HG02973 (cell line): Measurements from ENCODE around the gene HDX.
"Not testable (repeated sequence)": the region's sequence is repeated elsewhere in the genome, so short reads cannot be mapped to it uniquely, and the experiment has no call there.

Source experiments
- ATAC-seq: cut with Tn5 transposase; IDR thresholded peaks from one replicate; pipeline ENCODE4 v1.9.1; 2021; ENCODE audit warnings: moderate library complexity; ENCODE audit not compliant: unreplicated experiment

Gene HDX, protein sequence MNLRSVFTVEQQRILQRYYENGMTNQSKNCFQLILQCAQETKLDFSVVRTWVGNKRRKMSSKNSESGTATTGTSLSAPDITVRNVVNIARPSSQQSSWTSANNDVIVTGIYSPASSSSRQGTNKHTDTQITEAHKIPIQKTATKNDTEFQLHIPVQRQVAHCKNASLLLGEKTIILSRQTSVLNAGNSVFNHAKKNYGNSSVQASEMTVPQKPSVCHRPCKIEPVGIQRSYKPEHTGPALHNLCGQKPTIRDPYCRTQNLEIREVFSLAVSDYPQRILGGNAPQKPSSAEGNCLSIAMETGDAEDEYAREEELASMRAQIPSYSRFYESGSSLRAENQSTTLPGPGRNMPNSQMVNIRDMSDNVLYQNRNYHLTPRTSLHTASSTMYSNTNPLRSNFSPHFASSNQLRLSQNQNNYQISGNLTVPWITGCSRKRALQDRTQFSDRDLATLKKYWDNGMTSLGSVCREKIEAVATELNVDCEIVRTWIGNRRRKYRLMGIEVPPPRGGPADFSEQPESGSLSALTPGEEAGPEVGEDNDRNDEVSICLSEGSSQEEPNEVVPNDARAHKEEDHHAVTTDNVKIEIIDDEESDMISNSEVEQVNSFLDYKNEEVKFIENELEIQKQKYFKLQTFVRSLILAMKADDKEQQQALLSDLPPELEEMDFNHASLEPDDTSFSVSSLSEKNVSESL

DNA sequence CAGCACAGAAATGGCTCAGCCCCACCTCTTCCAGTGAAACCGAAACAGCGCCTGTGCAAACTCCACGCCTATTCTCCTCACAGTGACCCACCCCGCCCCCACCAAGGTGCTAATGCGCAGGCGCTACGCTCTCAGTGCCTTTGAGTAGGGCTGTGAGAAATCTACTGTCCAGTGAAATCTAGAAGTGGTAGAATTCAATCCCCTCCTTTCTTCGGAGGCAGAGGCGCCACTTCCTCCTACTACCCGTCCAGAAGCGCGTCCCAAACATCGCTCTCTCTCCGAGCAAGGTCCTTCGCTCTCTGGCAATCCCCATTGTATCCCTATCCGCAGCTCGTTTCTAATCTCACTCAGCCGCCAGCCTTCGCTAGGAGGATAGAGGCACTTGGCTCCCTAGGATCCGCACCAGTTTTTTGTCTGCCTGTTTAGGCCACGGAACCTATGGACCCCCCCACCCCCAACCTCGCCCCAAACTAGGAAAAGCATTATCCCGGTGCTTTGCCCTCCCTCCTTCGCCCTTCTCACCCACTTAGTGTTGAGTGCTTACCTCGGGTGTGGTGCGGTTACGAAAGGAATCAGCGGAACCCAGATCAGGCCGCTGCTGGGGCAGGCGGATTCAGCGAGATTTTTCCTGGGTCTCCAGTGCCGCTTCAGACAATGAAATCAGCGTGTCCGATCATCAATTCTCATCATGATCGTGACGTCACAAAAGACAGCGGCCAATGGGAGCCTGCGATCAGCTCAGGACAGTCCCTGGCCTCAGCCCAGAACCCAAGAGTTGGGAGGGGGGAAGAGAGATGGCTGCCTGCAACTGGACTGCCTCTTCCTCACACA is at the start of gene HDX:
HDX (minus strand) TSS at position 656 of the 831 bp plus-strand sequence. CDS start 27,056 bp downstream, outside the sequence.
- peak; percentile 89 for ATAC-seq

DNA sequence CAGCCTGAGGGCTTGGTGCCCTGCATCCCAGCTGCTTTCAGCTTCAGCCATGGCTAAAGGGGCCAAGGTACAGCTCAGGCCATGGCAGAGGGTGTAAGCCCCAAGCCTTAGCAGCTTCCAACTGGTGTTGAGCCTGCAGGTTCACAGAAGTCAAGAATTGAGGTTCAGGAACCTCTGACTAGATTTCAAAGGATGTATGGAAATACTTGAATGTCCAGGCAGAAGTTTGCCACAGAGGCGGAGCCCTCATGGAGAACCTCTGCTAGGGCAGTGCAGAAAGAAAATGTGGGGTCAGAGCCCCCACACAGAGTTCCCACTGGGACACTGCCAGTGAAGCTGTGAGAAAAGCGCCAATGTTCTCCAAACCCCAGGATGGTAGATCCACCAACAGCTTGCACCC is 39.1 kb upstream of the HDX start:
- ATAC-seq = not testable (repeated sequence)

DNA sequence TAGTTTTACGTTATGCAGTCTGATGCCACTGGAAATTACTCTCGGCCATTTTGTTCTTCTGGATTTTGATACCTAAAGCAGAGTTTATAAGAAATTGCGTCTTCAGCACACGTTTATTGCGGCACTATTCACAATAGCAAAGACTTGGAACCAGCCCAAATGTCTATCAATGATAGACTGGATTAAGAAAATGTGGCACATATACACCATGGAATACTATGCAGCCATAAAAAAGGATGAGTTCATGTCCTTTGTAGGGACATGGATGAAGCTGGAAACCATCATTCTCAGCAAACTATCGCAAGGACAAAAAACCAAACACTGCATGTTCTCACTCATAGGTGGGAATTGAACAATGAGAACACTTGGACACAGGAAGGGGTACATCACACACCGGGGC is 35.4 kb upstream of the HDX start:
- not testable (repeated sequence) for ATAC-seq

DNA sequence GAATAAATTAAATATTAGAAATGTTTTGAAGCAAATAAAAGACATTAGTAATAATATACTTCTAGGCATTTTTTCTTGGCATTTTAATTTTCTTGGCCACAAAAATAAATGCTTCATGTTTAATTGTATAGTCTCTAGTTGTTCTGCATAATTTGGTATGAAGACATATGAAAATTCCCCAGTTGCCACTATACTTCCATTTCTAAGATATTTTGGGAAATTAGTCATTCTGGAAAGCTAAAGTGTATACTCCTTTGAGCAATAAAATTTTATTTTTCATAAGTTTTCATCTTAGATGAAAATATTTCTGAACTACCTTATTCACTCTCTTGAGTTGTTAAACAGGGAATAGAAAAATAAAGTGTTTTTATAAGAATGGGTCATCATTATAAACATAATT is 13.8 kb downstream of the HDX start:
- no peak for ATAC-seq

DNA sequence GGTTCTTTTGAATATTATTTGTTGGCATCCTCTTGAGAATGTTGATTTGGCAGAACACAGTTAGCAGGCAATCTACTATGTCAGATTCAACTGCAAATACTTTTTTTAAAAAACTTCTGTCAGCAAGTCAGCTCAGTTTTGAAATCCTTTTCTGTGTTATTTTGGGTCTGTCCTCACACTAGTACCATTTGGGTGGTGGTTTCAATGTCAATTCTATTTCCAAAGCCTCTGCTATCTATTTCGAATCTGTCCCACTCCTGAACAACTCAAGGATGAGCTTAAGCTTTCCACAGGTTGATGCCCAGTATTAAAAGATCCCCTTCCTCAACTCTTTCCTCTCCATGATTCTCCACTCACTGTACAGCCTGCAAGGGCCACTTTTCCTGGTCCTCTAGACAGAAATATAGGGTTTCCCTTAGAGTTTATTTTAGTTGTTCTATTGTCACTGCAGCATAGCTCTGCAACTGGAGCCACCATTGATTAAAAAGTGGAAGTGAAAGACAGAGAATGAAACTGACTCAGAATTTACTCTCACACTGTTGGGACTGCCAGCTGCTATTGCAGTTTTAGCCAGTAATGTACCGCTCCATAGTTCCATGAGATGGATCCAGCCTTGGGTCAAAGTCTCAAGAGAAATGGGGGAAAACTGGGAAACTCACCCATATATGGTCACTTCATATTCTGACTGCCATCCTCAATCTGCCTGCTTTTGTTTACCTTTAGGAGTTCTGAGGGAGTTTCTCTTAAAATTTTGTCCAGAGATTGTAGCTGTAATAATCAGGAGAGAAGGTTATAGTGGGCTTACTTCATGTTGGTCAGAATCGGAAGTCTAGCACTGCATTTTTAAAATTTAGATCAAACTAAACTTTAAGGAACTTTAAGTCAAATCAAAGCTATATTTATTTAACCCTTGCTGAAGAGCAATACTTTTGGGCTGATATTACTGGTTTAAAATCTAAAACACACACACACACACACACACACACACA is 14.6 kb downstream of the HDX start:
- ATAC-seq = peak; percentile 98

DNA sequence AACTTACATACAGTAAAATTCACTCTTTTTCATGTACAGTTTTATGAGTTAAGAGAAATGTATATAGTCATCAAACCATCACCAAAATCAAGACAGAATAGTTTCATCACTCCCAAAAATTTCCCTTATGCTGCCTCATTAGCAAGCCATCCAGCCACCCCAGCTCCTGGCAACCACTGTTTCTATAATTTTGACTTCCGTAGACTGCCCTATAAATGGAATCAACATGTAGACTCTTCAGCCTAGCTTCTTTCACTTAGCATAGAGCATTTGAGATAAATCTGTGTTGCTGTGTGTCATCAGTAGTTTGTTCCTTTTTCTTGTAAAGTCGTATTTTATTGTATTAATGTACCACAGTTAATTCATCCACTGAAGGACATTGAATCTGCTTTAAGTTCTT is 23.2 kb downstream of the HDX start:
- no peak for ATAC-seq

DNA sequence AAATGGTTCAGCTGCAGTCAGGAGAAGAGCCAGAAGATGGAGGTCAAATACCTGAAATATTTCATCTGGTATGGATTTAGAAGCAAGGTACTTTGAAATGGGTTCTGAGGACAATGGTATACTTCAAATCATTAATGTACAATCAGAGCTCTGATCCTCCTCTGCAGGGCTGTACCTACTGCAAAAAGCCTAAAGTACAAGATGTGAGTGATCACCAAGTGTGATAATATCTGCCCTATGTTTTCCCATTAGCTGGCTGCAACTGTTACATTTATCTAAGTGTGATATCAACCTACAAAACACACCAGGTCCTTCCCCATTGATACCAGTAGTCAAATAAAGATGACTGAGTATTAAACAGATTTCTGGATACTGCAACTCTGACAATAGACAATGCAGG is 25.1 kb downstream of the HDX start:
- no peak for ATAC-seq

DNA sequence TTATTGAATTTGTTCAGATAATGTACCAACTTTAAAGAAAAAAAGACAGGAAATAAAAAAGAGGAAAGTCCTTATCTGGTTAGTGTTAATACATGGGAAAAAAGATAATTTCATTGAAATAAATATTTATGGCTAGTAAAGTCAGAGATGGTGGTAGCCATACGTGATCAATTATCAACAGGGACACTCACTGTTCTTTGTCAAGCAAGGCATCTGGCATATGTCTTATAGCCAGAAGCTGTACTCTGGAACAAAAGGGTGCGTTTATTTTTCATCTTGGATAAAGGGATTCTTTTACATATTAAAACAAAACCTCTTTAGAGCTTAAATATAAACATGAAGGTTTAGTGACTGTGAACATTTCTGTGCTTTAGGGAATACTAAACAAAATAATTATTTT is 26.7 kb downstream of the HDX start:
- no peak for ATAC-seq

DNA sequence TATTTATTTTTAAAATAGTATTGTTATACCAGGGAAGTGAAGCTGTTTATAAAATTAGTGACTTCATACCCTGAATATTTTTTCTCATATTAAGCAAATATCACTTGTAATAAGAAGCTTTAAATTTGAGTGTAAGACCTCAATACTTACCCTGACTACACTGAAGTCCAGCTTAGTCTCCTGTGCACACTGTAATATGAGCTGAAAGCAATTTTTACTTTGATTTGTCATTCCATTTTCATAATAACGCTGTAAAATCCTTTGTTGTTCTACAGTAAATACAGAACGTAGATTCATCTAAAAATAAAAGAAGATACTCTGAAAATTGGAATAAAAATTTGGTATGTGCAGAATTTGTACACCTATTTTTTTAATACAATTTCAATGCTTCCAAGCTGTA is 27.2 kb downstream of the HDX start:
- ATAC-seq = no peak

DNA sequence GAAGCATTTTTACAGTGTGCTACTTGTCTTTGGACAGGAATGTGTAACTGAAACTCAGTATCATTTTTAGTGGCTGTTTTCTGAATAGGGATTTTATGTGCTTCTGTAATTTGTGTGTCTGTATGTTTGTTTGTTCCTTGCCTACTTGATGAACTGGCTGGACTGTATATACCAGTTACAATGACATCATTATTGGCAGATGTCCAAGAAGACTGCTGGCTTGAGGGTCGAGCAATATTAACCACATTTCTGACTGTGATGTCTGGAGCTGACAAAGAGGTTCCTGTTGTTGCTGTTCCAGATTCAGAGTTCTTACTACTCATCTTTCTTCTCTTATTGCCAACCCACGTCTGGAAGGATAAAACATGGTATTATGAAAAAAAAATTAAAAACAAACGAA is 33.0 kb downstream of the HDX start:
- no peak for ATAC-seq

DNA sequence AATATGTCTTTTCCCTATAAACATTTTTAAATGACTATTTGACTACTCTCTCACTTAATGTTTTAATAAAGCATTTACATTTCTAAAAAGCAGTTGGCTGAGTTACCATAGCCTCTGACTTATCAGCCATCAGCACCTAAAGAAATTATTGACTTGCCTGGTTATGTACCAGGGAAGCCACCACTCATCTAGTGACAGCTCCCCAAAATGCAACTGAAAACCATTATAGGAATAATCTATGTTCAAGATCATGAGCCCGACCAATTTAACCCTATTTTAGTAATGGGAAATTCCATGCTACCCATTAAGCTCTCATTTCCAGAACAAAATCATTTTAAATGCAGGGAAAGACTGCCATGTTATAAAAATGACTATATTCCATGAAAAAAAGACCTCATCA is 34.4 kb downstream of the HDX start:
- no peak for ATAC-seq

DNA sequence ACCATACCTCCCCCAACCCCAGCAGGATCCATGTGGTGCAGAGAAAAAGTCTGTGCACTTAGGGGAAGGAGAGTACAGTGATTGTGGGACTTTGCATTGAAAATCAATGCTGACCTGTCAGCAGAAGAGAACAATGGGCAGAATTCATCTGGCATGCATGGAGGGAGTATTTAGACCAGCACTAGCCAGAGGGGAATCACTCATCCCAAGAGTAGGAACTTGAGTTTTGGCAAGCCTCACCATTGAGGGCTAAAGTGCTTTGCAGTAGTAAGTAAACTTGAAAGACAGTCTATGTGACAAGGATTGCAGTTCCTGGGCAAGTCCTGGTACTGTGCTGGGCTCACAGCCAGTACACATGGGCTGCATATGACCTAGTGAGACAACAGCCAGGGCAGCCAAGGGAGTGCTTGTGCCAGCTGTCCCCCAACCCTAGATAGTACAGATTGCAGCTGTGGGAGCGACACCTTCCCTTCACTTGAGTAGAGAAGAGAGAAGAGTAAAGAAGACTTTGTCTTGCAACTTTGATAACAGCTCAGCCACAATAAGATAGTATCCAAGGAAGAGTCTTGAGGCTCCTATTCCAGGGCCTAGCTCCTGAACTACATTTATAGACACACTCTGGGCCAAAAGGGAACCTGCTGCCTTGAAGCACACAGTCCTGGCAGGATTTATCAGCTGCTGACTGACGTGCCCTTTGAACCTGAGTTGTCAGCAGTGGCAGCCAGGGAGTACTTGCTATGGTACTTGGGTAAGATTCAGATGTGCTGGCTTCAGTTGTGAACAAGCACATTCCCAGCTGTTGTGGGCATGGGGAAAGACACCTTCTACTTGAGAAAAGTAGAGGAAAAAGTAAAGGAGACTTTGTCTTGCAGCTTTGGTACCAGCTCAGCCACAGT is 48.7 kb downstream of the HDX start:
- ATAC-seq = no peak

DNA sequence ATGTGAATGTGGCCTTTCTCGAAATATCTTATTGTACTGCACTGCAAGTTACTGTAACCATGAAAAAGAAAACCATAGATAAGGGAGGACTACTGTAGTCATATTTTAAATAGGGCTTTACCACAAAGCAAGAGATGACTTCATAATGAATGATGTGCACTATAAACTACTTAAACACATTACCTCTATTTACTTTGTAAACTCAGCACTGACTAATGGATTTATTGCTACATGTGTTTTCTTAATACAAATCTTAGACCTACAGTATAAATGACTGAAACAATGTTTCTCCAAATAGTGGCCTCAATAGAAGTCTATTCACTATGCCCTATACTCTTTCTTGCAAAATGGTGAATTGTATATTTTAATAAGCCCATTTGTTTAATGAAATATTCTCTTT is 61.1 kb downstream of the HDX start:
- no peak for ATAC-seq

DNA sequence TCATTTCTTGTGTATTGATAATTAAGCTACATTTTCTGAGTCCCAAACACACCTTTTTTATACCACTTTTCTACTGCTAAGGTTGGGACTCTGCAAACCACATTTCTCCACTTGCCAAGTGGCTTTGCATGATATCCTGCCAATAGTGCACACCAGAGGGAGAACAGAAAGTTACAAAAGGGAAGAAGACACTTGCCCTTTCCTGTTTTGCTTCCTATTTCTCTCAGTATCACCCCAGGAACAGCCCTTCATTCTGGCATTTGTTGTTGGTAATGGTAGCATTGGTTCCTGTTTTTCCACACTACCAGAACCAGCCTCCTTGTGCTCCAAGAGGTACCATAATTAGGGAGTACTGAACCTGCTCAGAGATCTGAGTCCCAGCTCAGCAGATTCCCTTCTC is 87.1 kb downstream of the HDX start:
- no peak for ATAC-seq

DNA sequence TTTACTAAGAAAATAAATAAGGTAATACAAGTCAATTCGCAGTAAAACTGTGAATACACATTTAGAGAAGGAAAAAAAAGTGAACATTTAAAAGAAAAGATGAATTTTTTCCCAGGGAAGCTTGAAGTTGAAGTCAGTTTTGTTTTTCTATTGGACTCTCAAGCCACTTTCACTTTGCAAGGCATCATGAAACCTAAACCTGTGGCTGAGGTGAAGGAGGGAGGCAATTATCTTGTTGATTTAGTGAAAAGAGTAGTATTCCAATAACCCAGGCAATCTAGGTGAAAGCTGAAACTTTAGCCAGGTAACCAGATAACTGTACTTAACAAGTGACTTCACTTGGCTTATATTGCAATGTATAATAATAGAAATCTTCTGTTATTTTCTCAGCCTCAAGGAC is 138.6 kb downstream of the HDX start:
- no peak for ATAC-seq

DNA sequence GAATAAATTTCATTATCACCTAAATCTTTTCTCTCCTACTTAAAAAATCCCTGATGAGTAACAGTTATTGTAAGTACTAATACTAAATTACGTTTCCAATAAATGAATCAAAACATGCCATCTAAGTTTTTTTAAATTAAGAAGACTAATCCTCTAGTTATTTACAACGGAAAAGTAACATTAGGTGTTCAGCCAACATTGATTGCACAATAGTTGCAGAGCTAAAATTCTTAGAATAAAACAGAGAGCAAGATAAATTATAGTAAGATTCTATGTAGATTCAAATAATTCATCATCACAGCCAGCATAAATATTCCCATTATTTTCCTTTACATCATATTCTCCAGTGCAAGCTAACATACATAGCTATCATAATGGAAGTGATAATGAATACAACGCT is 139.2 kb downstream of the HDX start:
- no peak for ATAC-seq

DNA sequence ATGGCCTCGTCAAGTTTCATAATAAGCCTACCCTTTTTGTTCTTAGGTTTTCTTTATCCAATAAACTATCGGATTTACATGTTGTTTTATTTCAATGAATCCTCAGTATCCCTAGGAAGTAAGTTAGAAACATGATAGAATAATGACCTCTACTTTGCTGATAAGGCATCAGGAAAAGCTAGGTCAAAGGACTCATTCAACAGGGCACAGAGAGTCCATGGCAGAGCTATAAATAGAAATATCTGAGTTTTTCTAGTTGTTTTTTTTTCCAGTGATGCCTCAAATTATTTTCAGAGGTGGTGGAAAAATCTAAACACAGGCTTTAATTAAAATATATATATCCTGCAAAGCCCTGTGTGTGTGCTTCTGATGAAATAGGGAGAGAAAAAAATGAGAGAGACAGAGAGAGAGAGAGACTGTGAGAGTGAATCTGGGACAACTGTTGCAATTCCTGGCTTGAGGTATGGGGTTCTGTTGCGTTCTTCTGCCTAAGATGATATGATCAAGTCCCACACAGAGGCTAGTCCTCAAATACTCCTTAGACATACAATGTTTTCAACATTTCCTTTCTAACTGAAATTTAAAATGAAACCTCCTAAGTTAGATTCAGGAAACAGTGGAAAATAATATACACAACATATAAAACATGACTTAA is 139.9 kb downstream of the HDX start:
- no peak for ATAC-seq

DNA sequence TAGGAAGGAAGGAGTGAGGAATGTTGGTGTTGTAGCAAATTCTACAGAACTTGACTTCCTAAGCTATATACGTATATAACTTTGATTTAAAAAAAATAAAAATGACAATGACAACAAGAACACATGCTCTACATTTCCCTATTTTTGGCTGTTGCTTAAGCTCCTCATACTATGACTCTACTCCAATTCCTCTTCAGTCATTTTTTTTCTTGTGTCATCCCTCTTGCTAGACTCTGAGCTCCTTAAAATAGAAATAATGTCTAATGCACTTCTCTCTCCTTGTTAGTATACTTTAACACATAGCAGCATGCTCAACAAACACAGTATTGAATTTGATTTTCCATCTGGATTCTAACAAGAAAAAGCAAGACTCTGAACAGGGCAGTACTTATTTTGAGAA is 144.0 kb downstream of the HDX start:
- no peak for ATAC-seq

DNA sequence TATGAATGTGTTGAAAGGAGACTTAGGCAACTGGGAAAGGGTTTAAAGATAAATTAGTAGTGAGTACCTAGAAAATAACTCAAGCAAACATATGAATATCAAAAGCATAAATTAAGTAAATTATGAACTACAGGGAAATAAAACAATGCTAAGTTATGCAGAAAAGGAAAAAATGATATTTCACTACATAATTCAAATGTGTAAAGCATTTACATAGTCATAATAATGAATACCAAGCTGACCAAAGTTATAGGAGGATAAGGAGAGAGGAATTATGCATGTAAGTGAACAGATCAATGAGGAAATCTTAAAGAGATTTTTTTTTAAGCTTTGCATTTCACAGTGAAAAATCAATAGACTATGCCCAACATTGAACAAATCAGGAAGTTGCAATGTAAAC is 145.0 kb downstream of the HDX start:
- ATAC-seq = no peak
